AG09319 (cell line): Measurements from ENCODE around the gene FBXW7.

Experiments
- DNase-seq: peaks from one replicate; pipeline ENCODE4 v3.0.0-alpha.2; 2010; ENCODE audit warnings: low read depth; ENCODE audit errors: extremely low read depth
- CTCF ChIP-seq: IDR thresholded peaks from 2 replicates; pipeline ENCODE4 v1.5.1; 2011; ENCODE audit warnings: low read depth, mild to moderate bottlenecking, inconsistent platforms, low read length, moderate library complexity

Gene FBXW7

GRCh38 chr4:152369203-152369901 is 166.5 kb downstream of the FBXW7 start:
- TF ChIP-seq CTCF = no peak
- no peak for DNase-seq

- DNase-seq = no peak
- TF ChIP-seq CTCF = no peak
Measured at GRCh38 chr4:152368001-152368400, 167.9 kb downstream of the FBXW7 start.

- TF ChIP-seq CTCF = no peak
- no peak for DNase-seq
Measured at GRCh38 chr4:152364883-152365282, 171.0 kb downstream of the FBXW7 start.

GRCh38 chr4:152364383-152364782 is 171.5 kb downstream of the FBXW7 start:
- no peak for DNase-seq
- TF ChIP-seq CTCF = no peak

- TF ChIP-seq CTCF = no peak
- no peak for DNase-seq
Measured at GRCh38 chr4:152363904-152364303, 172.0 kb downstream of the FBXW7 start.

- no peak for DNase-seq
- no peak for TF ChIP-seq CTCF
Measured at GRCh38 chr4:152363086-152363485, 172.8 kb downstream of the FBXW7 start.

GRCh38 chr4:152360045-152360410 is 175.9 kb downstream of the FBXW7 start:
- no peak for DNase-seq
- TF ChIP-seq CTCF = no peak
